SW 1271 (cell line): ENCODE results near the gene SOX1.

ENCODE experiments used
- DNase-seq, 2 experiments: peaks; one replicate each; lab custom pipeline; 2025; lab: John Stamatoyannopoulos, UW

Gene SOX1

DNA sequence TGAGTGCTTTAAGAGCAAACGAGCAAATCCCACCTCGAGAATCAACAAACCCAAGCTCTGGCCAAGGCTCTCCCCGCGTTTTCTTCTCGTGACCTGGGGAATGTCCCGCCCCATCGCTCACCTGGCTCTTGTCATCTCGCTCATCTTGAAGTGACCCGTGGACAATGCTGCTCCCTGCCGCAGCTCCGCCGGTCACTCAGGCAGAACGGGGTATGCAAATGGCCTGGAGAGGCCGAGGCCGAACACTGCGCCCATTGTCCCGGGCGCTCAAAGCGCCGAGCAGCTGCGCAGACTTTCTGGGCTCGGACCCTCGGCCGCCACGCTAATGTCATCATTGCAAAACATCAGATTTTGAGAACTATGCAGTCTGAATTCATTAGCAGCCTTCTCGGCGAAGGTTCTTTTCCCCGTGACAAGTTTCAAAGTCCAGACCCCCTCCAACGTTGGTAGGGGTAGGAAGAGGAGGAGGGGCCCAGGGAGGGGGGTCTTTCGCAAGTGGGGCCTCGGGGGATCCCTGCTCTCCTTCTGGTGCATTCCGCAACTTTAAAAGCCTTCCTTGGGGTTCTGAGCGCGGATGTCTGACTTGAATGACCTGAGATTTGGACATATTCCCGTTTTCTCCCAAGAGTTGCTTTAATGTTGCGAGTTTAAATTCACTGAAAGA is 39.7 kb downstream of the SOX1 start:
- no peak for DNase-seq

DNA sequence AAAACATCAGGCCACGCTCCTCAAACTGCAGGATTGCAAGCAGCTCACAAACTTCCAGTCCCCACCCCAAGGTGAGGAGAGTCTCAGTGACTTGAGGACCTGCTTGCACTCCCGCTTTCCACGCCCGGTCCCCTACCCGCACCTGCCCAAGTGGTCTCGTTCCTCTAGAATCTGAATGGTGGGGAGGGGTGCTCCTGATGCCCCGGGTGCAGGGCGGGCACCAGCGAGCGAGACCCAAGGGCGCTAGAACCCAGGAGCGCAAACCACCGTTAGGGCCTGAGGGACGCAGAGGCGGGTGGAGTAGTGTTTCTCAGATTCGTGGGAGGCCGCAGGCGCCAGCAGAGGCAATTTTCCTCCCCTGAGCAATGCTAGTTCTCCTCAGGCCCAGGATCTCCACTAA is 40.3 kb downstream of the SOX1 start:
- DNase-seq, result no peak

DNA sequence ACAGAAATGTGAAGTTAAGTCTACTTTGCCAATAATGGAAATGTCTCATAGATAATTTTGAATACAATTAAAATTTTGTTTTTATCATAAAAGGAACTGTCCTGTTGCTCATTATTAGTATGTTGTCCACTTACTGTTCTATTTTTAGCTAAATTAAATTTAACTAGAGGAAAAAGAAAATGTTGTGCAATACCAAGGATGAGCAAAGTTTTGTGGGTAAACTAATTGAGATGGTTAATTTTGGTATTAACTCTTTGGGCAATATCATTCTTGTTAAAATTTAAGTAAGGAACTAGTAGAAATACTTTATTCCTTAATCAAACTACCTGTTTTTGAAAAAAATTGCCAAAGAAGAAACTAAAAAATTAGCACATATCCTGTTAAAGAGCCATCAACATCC is 43.5 kb downstream of the SOX1 start:
- DNase-seq, result no peak

DNA sequence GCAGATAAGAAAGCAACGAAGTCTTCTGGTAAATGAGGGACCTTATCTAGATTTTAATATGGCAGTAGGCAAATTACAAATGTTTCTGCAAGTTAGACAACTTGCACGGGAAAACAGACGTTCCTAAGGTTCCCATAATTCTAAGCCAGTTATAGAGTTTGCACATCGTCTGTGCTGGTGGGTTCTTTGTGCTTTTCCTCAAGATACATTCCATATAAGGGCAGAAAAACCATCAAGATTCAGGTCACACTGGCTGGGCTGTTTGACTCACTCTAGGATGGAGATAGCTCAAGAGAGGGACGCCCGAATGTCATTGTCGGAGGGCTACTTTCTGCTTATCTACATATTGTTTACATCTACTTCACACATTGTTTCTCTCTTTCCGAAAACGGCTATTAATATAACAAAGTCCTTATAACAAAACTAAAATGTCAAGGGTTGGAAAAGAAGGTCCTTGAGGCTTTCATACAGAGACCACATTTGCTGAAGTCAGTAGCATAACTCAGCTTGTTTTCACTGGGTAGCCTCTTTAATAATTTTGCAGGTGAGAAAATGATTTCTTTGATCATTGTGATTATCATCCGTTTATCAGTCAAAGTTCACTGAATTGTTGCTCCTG is 44.4 kb downstream of the SOX1 start:
- no peak for DNase-seq

- DNase-seq, result no peak
Measured at GRCh38 chr13:112112534-112113276, 45.8 kb downstream of the SOX1 start.

DNA sequence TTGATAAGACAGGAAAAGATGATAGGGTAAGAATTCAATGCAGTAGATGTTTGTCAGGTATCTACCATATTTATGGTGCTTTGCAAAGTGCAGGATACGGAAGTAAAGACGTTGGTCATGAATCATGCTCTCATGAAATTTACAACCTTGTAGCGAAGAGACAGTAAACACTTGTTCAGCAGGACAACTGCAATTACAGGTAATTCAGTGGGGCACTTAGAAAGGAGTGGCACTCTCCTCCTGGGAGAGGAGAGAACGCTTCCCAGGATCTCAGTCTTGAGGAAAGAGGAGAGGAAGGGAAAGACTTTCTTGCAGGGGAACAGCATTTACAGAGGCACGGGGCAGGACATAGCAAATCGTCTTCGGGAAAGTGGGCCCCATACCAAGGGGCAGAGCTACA is 46.4 kb downstream of the SOX1 start:
- no peak for DNase-seq

GRCh38 chr13:112113851-112114250 is 46.9 kb downstream of the SOX1 start:
- DNase-seq, result no peak

DNA sequence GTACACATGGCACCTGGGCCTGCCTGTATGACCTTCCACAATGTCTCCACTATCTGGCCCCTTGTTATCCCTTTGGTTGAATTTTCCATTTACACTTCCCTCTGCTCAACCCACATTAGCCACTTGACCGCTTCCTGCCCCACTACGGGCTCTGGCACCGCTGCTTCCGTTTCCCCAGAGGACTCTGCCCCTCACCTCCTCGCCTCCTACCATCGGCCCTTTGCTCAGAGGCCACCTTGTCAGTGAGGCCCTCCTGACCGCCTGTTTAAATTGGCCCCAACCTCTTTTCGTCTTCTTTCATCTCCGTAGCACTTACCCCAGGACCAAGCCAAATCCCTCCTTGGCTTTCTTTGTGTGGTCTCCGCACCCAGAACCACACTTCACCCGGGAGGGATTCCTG is 47.4 kb downstream of the SOX1 start:
- DNase-seq, result no peak

DNA sequence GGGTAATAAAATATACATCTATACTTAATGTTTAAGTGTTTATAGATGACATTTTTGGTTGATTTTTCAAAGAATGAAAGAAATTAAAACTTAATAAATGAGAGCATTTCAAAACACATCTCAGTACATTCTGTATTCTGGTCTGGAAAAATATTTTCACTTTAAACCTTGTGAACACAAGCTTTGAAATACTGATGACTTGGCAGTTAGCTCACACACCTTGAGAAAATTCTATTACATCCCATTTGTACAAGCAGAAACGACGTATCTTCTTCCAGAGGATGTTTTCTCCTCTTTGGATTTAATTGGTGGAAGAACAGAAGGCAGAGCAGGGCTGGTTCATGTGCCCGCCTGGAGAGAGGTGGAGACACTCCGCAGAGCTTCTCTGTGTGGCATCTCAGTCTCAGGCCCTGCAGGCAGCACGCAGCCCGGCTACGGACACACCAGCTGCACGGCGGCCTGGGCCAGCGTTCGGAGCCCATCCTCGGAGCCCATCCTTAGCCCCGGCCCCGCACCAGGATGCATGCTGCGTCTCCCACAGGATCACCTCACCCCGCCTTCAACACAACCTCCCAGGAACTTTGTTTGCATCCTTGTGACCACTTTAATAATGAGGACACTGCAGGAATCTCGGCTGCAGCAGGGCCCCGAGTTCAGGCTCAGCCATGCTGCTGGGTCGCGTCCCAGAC is 48.6 kb downstream of the SOX1 start:
- no peak for DNase-seq

GRCh38 chr13:112116187-112116950 is 49.4 kb downstream of the SOX1 start:
- no peak for DNase-seq

GRCh38 chr13:112117258-112117954 is 50.5 kb downstream of the SOX1 start:
- no peak for DNase-seq

DNA sequence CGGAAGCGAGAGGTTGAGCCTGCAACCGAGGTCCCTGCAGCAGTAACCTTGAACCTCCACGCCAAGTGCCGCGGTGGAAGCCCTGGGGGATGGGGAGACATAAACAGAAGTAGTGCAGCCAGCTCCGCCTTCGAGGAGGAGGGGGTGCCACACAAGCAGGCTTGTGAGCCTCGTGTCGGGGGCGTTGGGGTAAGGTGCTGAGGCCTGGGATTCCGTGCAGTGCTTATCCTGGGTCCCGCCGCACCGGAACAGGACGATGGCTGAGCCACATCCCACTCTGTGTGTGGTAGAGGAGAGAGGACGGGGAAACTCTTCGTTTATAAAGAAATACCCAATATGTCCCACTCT is 51.0 kb downstream of the SOX1 start:
- DNase-seq, result no peak

- DNase-seq, result no peak
Measured at GRCh38 chr13:112118451-112119064, 51.6 kb downstream of the SOX1 start.

DNA sequence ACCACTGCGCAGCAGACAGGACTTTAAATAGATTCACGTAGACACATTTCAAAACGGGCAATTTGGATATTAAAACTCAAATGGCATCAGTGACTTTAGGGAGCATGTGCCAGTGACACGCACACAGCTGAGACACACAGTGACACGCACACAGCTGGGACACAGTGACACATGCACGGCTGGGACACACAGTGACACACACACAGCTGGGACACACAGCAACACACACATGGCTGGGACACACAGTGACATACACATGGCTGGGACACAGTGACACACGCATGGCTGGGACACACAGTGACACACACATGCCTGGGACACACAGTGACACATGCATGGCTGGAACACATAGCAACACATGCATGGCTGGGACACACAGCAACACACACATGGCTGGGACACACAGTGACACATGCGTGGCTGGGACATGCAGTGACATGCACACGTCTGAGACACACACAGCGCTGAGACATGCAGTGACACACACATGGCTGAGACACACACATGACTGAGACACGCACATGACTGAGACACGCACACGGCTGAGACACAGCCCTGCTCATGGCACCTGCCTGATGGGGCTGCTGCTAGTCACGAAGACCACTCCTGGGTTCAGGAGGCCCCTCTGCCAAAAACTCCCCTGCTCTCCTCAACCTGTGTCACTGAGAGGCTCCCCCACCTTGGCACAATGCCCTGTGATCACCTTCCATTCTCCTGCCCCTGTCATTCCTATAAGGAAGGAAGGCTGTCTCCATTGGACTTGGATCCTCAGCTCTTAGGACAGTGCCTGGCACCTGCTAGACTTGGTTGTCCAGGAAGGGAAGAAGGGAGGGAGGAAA is 52.5 kb downstream of the SOX1 start:
- DNase-seq, result no peak

DNA sequence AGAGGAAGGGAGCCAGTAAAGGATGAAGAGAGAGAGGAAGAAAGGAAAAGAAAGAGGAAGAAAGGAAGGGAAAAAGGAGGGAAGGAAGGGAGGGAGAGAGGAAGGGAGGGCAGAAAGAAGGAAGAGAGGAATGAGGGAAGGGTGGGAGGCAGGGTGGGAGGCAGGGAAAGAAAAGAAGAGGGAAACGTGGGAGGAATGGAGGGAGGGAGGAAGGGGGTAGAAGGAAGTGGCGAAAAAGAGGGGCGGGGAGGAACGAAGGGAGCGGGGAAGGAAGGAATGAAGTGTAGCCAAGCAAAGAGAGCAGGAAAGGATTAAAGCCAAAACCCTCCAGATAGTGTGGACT is 53.1 kb downstream of the SOX1 start:
- DNase-seq, result no peak
